HG02588 (cell line): ENCODE measurements around the gene TIMELESS.
A peak's percentile ranks its signal among the peaks of the same experiment; 100 is the strongest.
"Not testable (repeated sequence)": the region's sequence is repeated elsewhere in the genome, so short reads cannot be mapped to it uniquely, and the experiment has no call there.

ENCODE experiments used
- ATAC-seq: cut with Tn5 transposase; IDR thresholded peaks from one replicate; pipeline ENCODE4 v1.9.1; 2021; ENCODE audit warnings: mild to moderate bottlenecking, moderate library complexity; ENCODE audit not compliant: unreplicated experiment

Gene TIMELESS

DNA sequence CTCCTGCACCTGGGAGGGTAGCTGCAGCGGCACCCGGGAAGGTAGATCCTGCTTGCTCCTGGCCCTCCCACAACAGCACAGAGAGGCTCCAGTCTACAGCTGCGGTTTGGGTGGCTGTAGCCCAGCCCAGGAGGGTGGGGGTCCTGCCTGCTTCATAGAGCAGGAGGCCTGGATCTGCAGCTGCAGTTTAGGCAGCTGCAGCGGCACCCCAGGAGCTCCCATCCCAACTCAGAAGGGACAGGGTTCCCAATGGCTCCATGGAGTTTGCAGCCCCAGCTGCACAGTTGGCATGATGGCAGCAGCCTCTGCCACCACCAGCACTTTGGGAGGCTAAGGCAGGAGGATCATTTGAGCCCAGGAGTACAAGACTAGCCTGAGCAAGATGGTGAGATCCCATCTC is 38.5 kb downstream of the TIMELESS start:
- ATAC-seq = no peak

- no peak for ATAC-seq
Measured at GRCh38 chr12:56408799-56409417, 40.3 kb downstream of the TIMELESS start.

- not testable (repeated sequence) for ATAC-seq
Measured at GRCh38 chr12:56404227-56404626, 45.0 kb downstream of the TIMELESS start.

GRCh38 chr12:56401612-56402011 is 47.6 kb downstream of the TIMELESS start:
- ATAC-seq = not testable (repeated sequence)

- not testable (repeated sequence) for ATAC-seq
Measured at GRCh38 chr12:56401125-56401524, 48.1 kb downstream of the TIMELESS start.

DNA sequence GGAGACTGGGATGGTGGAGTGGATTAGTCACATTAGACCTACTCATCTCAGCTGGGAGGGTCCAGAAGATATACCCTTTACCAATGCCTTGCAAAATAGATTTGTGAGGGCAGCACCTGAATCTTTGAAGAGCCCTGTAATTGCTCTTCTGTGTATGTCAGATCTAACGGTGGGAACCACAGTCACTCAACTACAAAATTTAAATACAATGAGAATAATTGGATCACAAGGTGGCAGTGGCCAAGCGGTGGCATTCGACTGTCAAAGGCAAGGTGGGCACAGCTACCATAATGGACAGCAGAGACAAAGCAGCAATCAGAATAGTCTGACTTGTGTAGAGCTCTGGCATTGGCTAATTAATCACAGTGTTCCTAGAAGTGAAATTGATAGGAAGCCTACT is 49.8 kb downstream of the TIMELESS start:
- ATAC-seq = not testable (repeated sequence)

DNA sequence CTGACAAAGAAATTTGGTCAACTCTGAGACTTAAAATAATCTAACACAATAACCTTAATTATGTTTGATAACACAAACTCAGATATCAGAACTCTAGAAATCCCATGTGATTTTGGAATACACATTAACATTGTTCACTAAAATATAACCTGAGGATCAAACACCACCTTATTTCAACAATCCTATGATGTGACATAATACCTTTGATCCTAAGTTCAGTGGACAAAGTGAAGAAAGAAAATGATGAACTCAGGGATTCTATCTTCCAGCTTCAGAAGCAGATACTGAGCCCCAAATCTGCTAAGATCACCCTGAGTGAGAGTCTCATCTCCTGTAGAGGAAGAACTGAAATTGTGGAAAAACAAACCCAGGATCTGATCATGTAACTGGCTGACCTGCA is 50.9 kb downstream of the TIMELESS start:
- ATAC-seq = no peak

- ATAC-seq = no peak
Measured at GRCh38 chr12:56392331-56392730, 56.9 kb downstream of the TIMELESS start.

DNA sequence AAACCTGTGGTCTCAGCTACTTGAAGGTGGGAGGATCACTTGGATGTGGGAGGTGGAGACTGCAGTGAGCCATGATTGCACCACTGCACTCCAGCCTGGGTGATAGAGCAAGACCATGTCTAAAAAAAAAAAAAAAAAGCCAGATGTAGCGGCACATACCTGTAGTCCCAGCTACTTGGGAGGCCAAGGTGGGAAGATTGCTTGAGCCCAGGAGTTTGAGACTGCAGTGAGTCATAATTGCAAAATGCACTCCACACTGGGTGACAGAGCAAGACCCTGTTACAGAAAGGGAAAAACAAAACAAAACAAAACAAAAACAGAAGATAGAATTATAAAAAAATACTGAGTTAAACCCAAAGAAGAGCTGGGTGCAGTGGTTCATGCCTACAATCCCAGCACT is 57.5 kb downstream of the TIMELESS start:
- ATAC-seq = no peak

DNA sequence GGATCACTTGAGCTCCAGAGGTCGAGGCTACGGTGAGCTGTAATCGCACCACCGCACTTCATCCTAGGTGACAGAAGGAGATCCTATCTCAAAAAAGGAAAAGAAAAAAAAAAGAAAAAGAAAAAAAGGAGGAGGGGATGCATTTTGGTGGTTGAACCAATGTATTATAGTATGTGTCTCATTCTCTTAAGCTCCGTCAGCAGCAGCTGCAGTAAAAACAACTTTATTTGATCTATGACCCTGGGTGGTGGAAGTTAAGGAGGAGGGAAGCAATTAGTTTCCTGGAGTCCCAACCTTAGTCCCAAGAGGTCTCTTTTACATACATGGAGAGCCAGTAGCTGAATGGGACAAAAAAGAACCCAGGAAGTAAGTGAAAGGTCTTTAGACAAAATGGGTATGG is 59.8 kb downstream of the TIMELESS start:
- ATAC-seq = no peak

DNA sequence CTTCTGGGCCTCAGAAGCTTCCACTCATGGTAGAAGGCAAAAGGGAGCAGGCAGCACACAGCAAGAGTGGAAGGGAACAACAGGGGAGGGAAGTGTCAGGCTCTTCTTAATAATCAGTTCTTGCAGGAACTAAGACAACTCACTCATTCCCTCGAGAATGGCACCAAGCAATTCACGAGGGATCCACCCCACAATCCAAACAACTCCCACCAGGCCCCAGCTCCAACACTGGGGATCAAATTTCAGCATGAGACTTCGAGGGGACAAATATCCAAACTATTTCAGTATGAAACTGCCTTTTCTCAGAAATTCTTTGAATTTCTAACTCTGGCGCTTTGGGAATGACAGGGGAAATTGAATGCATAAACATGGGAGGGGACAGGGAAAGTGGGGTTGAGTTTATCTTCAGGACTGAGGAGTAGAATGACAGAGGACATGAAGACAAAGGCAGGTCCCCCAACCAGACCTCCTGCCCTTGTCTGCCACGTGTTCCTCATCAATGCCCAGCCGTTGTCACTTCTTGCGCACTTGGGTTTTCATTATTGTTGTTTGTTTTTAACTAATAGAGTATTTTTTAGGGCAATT is 62.0 kb downstream of the TIMELESS start:
- no peak for ATAC-seq

DNA sequence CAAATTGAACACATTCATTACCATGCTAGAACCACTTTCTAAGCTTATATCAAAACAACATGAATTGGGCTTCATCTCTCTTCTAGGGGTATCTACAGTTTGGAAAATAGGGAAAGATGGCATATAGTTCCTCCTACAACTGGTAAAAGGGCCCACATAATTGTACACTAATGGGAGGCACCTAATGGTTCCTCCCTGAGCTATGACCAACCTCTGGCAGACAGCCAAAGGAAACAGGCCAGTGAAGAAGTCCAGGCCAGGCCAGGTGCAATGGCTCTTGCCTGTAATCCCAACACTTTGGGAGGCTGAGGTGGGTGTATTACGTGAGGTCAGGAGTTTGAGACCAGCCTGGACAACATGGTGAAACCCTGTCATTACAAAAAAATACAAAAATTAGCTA is 63.4 kb downstream of the TIMELESS start:
- ATAC-seq = no peak

GRCh38 chr12:56382611-56383010 is 66.6 kb downstream of the TIMELESS start:
- no peak for ATAC-seq

- ATAC-seq = no peak
Measured at GRCh38 chr12:56377989-56378316, 71.3 kb downstream of the TIMELESS start.

DNA sequence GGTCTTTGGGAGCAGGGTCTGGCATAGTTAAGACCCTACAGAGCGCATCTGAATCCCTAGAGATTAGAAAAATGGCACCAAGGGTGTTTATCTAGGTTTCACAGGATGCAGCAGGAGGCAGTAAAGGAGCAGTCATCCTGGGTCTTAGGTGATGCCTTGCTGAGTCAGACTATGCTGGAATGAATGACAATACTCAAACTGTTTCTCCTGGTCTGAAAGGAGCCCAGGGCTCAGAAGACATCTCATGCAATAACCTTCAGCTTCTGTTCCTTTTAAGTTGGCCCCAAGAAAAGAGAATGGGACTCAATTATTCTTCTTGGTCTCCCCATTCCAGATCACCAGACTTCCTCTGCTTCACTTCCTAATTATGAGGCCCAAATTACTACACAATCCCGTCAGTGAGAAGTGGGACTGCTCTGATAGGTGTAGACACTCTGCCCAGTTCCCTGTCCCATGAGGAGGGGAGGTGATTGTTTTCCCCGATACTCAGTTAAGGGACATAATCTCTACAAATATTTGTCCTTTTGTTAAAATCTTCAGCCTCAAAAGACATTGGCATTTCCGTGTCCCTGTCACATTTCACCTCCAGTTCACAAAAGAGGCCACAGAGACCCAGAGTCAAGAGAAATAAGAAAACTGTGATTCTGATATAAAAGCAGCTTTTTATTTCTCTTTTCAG is 71.8 kb downstream of the TIMELESS start:
- no peak for ATAC-seq

GRCh38 chr12:56375598-56376434 is 73.4 kb downstream of the TIMELESS start:
- ATAC-seq = peak; percentile 73

GRCh38 chr12:56374726-56375597 is 74.3 kb downstream of the TIMELESS start:
- peak; percentile 19 for ATAC-seq

- ATAC-seq = no peak
Measured at GRCh38 chr12:56373515-56373914, 75.7 kb downstream of the TIMELESS start.

DNA sequence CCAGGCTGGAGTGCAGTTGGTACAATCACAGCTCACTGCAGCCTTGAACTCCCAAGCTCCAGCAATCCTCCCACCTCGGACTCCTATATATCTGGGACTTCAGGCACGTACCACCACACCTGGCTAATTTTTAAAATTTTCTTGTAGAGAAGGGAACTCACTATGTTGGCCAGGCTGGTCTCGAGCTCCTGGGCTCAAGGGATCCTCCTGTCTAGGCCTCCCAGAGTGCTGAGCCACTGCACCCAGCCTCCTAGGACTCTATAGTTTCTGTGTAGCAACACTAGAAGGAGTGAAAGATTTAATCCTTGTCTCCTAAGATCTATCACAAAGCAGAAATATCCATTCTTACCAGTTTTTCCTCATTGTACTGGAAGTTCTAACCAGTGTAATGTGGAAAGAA is 82.3 kb downstream of the TIMELESS start:
- no peak for ATAC-seq
